Effector memory CD8-positive, alpha-beta T cell (primary cell): Measurements from ENCODE around the gene S1PR3.

ENCODE experiments used
- ATAC-seq: fragments of 150-1000 bp; cut with Tn5 transposase; replicated peaks from 2 replicates; pipeline ENCODE4 v1.10.0; 2021; ENCODE audit warnings: mild to moderate bottlenecking, moderate library complexity
- DNase-seq, 3 experiments: peaks; one replicate each; pipeline ENCODE4 v3.0.0; 2021
- H3K27ac Mint-ChIP-seq, 2 donors: one replicate each; pipeline ENCODE4 v1.8.0; 2022; ENCODE audit warnings: mild to moderate bottlenecking in 2 of 2, mixed read lengths in 2 of 2, moderate library complexity in 2 of 2
- H3K27me3 Mint-ChIP-seq, 2 donors: one replicate each; pipeline ENCODE4 v1.8.0; 2022; ENCODE audit warnings: mixed read lengths in 2 of 2
- H3K36me3 Mint-ChIP-seq: one replicate; pipeline ENCODE4 v1.8.0; 2022; ENCODE audit warnings: mild to moderate bottlenecking, moderate library complexity, mixed read lengths; ENCODE audit not compliant: insufficient read depth
- H3K4me1 Mint-ChIP-seq, 2 donors: one replicate each; pipeline ENCODE4 v1.8.0; 2022; ENCODE audit warnings: low read depth in 2 of 2, mixed read lengths in 2 of 2
- H3K4me3 Mint-ChIP-seq, 2 donors: one replicate each; pipeline ENCODE4 v1.8.0; 2022; ENCODE audit warnings: mild to moderate bottlenecking in 2 of 2, mixed read lengths in 2 of 2, moderate library complexity in 2 of 2
- H3K9me3 Mint-ChIP-seq, 2 donors: one replicate each; pipeline ENCODE4 v1.8.0; 2022; ENCODE audit warnings: mixed read lengths in 2 of 2

S1PR3 gene

DNA sequence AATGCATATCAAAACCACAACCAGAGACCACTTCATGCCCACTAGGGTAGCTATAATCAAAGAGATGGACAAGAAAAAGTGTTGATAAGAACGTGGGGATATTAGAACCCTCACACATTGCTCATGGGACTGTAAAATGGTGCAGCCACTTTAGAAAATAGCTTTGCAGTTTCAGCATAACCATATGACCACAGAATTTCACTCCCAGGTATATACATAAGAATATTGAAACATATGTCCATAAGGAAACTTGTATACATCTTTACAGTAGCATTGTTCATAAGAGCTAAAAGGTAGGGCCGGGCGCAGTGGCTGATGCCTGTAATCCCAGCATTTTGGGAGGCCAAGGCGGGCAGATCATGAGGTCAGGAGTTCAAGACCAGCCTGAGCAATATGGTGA, 56.4 kb downstream of the S1PR3 start:
- ATAC-seq (no peak), DNase-seq (no peak)
- Mint-ChIP-seq H3K36me3 (no peaks in the 10 kb centered on the region), H3K27me3 (peaks cover 16 to 24% of the 10 kb centered on the region in 2 donors), H3K9me3 (no peaks in the 10 kb centered on the region), H3K4me3 (no peak overlapping the region), H3K4me1 (no peaks in the 10 kb centered on the region), H3K27ac (no peak overlapping the region)

- no peaks in the 10 kb centered on the region for H3K36me3 Mint-ChIP-seq
- peaks cover 16 to 31% of the 10 kb centered on the region in 2 donors for H3K27me3 Mint-ChIP-seq
- no peaks in the 10 kb centered on the region for H3K9me3 Mint-ChIP-seq
- no peak for ATAC-seq
- H3K4me1 Mint-ChIP-seq: no peaks in the 10 kb centered on the region
- DNase-seq: no peak
- H3K4me3 Mint-ChIP-seq: no peak overlapping the region
- H3K27ac Mint-ChIP-seq: no peak overlapping the region
These were observed 57.3 kb downstream of the S1PR3 start for GRCh38 chr9:89048616-89049015.

DNA sequence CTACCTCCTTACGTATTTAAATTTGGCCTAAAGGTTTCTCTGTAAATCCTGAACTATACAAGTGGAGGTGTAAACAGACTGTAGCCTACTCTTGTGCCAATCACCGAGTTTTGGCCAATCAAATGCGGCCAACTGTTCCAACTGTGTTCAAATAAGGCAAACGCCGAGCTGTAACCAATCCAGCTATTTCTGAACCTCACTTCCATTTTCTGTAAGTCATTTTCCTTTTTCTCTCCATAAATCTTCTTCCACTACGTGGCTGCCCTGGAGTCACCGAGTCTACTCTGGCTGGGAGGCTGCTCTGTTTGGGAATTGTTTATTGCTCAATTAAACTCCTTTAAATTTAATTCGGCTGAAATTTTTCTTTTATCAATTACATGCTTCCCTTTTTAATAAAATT, 58.4 kb downstream of the S1PR3 start:
- DNase-seq: no peak
- Mint-ChIP-seq H3K4me1 (no peaks in the 10 kb centered on the region), H3K4me3 (no peak overlapping the region), H3K27ac (no peak overlapping the region), H3K9me3 (no peaks in the 10 kb centered on the region), H3K27me3 (peaks cover 20 to 42% of the 10 kb centered on the region in 2 donors), H3K36me3 (no peaks in the 10 kb centered on the region)
- no peak for ATAC-seq

GRCh38 chr9:89051421-89052025, 60.3 kb downstream of the S1PR3 start:
- H3K4me1 Mint-ChIP-seq: peaks cover 0 to 2% of the 10 kb centered on the region in 2 donors
- no peak overlapping the region for H3K27ac Mint-ChIP-seq
- no peak for DNase-seq
- peaks cover 22 to 50% of the 10 kb centered on the region in 2 donors for H3K27me3 Mint-ChIP-seq
- H3K36me3 Mint-ChIP-seq: no peaks in the 10 kb centered on the region
- no peak overlapping the region for H3K4me3 Mint-ChIP-seq
- no peak for ATAC-seq
- H3K9me3 Mint-ChIP-seq: no peaks in the 10 kb centered on the region

DNA sequence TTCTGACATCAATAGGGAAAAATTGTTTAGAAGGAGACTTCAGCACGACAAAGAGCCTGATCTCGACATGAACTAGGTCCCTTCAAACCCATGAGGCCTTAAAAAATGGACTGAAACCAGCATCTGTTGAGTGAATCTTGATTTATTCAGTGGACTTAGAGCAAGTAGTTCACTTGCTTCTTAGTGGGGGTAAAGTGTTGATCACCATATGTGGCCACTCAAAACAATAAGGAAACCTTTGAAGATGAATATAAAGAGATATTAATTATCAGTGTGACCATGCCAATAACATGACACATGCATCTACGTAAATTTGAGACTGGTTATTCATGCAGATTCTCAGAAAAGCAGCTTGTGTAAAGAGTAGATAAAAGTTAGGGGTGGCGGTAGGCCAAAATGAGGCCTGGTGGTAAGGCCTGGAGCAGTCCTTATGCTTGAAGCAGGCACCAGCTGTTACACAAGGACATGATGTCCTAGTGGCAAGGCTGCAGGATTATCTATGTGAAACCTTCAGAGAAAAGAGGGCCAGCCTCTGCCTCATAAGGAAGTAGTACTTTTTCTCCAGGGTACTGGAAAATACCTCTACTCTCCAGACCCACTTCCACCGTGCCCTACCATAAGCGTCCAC, 61.3 kb downstream of the S1PR3 start:
- Mint-ChIP-seq H3K4me1 (peaks cover 0 to 2% of the 10 kb centered on the region in 2 donors), H3K27me3 (peaks cover 12 to 42% of the 10 kb centered on the region in 2 donors), H3K36me3 (no peaks in the 10 kb centered on the region), H3K9me3 (no peaks in the 10 kb centered on the region), H3K27ac (no peak overlapping the region), H3K4me3 (no peak overlapping the region)
- ATAC-seq: no peak
- no peak for DNase-seq

GRCh38 chr9:89053301-89053700, 62.0 kb downstream of the S1PR3 start:
- Mint-ChIP-seq H3K27ac (no peak overlapping the region), H3K4me3 (no peak overlapping the region), H3K9me3 (no peaks in the 10 kb centered on the region), H3K4me1 (peaks cover 0 to 2% of the 10 kb centered on the region in 2 donors), H3K36me3 (no peaks in the 10 kb centered on the region), H3K27me3 (peaks cover 10 to 35% of the 10 kb centered on the region in 2 donors)
- ATAC-seq (no peak), DNase-seq (no peak)
